Ascending aorta (tissue), 2 donors: Measurements from ENCODE around the gene RPS3A. TPM values are rescaled to one million over a fixed set of nuclear protein-coding genes. Genes with fewer than 3 reads are reported as not detected.

Experiments
- DNase-seq, 2 donors: peaks; one replicate each; pipeline ENCODE4 v3.0.0-alpha.2; 2019; ENCODE audit warnings: low spot score in 2 of 2
- H3K27ac ChIP-seq, 2 donors: fragments of 200-600 bp; sonication (generic); one replicate each; pipeline ENCODE4 v1.5.1; 2016 to 2017; ENCODE audit warnings: mild to moderate bottlenecking in 1 of 2
- H3K27me3 ChIP-seq: fragments of 200-600 bp; sonication (generic); one replicate; pipeline ENCODE4 v1.5.1; 2017
- H3K36me3 ChIP-seq, 2 donors: fragments of 200-600 bp; sonication (generic); one replicate each; pipeline ENCODE4 v1.5.1; 2016
- H3K4me1 ChIP-seq, 2 donors: fragments of 200-600 bp; sonication (generic); one replicate each; pipeline ENCODE4 v1.5.1; 2016 to 2017; ENCODE audit warnings: mild to moderate bottlenecking in 1 of 2
- H3K4me3 ChIP-seq, 2 donors: fragments of 200-600 bp; sonication (generic); one replicate each; pipeline ENCODE4 v1.5.1; 2016 to 2017; ENCODE audit warnings: mild to moderate bottlenecking in 1 of 2
- H3K9me3 ChIP-seq, 2 donors: fragments of 200-600 bp; sonication (generic); one replicate each; pipeline ENCODE4 v1.5.1; 2016
- CTCF ChIP-seq, 3 experiments: fragments of 200-600 bp in 2 of 3; fragments of 450-650 bp in 1 of 3; sonication (generic) in 2 of 3; IDR thresholded peaks; one replicate each; pipeline ENCODE4 v1.5.1; 2016 to 2019; ENCODE audit warnings: antibody characterized with exemption in 3 of 3, mild to moderate bottlenecking in 1 of 3, moderate library complexity in 1 of 3
- intact Hi-C: fragments of 100-400 bp; cut with DNase I; formaldehyde crosslinking; loops from one replicate; pipeline ENCODE4 v1.15.1; 2023
- total RNA-seq: library from RNA; depleted of rRNA; stranded (reverse); fragments of >200 nt; gene quantifications from one replicate; pipeline ENCODE4 v1.1.0, GENCODE V29; 2016

The RPS3A gene
- total RNA-seq, 1 donor from 2014 or later: 1,276 TPM

GRCh38 chr4:151105454-151106032, 6.1 kb downstream of the RPS3A start:
- H3K4me3 ChIP-seq: no peak overlapping the region
- no peaks in the 10 kb centered on the region for H3K9me3 ChIP-seq
- no peaks in the 10 kb centered on the region for H3K27me3 ChIP-seq
- no peak for DNase-seq
- intact Hi-C loops: no loop called here
- H3K36me3 ChIP-seq: peaks cover 50 to 68% of the 10 kb centered on the region in 2 donors
- H3K4me1 ChIP-seq: peaks cover 6 to 12% of the 10 kb centered on the region in 2 donors
- no peak overlapping the region for H3K27ac ChIP-seq
- TF ChIP-seq CTCF (IDR thresholded peaks at IDR 0.05): no peak

DNA sequence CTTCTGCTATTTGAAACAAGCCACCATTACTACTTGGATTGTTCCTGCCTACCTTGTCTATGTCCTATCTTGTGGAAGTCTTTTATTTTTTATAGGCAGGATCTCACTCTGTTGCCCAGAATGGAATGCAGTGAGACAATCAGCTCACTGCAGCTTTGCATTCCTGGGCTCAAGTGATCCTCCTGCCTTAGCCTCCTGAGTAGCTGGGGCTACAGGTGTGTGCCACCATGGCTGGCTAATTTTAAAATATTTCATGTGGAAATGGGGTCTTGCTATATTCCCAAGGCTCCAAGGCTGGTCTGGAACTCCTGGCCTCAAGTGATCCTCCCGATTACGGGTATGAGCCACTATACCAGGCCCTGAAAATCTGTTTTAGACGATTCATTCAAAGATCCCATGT, 7.6 kb downstream of the RPS3A start:
- Histone ChIP-seq H3K4me1 (peaks cover 0 to 2% of the 10 kb centered on the region in 2 donors), H3K27ac (no peak overlapping the region), H3K27me3 (no peaks in the 10 kb centered on the region), H3K36me3 (peaks cover 40 to 58% of the 10 kb centered on the region in 2 donors), H3K9me3 (no peaks in the 10 kb centered on the region), H3K4me3 (no peak overlapping the region)
- no peak for DNase-seq
- intact Hi-C loops: no loop called here
- no peak for TF ChIP-seq CTCF (IDR thresholded peaks at IDR 0.05)

- Histone ChIP-seq H3K4me1 (no peaks in the 10 kb centered on the region), H3K27ac (no peak overlapping the region), H3K27me3 (no peaks in the 10 kb centered on the region), H3K9me3 (no peaks in the 10 kb centered on the region), H3K4me3 (no peak overlapping the region), H3K36me3 (peaks cover 21 to 40% of the 10 kb centered on the region in 2 donors)
- DNase-seq: no peak
- no peak for TF ChIP-seq CTCF (IDR thresholded peaks at IDR 0.05)
- intact Hi-C loops: no loop called here
These were observed 10.8 kb downstream of the RPS3A start for GRCh38 chr4:151110236-151110635.

GRCh38 chr4:151114338-151114737, 14.9 kb downstream of the RPS3A start:
- Histone ChIP-seq H3K9me3 (no peaks in the 10 kb centered on the region), H3K4me1 (no peaks in the 10 kb centered on the region), H3K36me3 (peaks cover 0 to 17% of the 10 kb centered on the region in 2 donors), H3K27me3 (no peaks in the 10 kb centered on the region), H3K4me3 (no peak overlapping the region), H3K27ac (peak overlapping the region; percentile 5 to 11)
- no peak for TF ChIP-seq CTCF (IDR thresholded peaks at IDR 0.05)
- intact Hi-C loops: no loop called here
- DNase-seq: no peak

GRCh38 chr4:151114986-151115385, 15.6 kb downstream of the RPS3A start:
- H3K4me3 ChIP-seq: no peak overlapping the region
- TF ChIP-seq CTCF (IDR thresholded peaks at IDR 0.05): no peak
- no peaks in the 10 kb centered on the region for H3K27me3 ChIP-seq
- intact Hi-C loops: no loop called here
- peaks cover 0 to 23% of the 10 kb centered on the region in 2 donors for H3K36me3 ChIP-seq
- no peak for DNase-seq
- peak overlapping the region; percentile 5 to 11 for H3K27ac ChIP-seq
- H3K9me3 ChIP-seq: no peaks in the 10 kb centered on the region
- H3K4me1 ChIP-seq: no peaks in the 10 kb centered on the region
